SK-N-SH treated with all-trans-retinoic acid at 6 μM for 48 hours (cell line): Measurements from ENCODE around the gene IPO4.

Experiments
- ARNTL ChIP-seq: fragments of 450-650 bp; formaldehyde crosslinking; IDR thresholded peaks from 2 replicates; pipeline ENCODE4 v1.5.0; 2020; ENCODE audit warnings: low read depth, mild to moderate bottlenecking, moderate library complexity, borderline replicate concordance
- CSDC2 ChIP-seq: fragments of 250-450 bp; sonication (Bioruptor Pico); IDR thresholded peaks from 2 replicates; pipeline ENCODE4 v1.5.0; 2020; ENCODE audit warnings: mild to moderate bottlenecking, moderate library complexity
- PATZ1 ChIP-seq: fragments of 250-450 bp; sonication (Bioruptor Pico); IDR thresholded peaks from 2 replicates; pipeline ENCODE4 v1.8.0; 2020; ENCODE audit warnings: mild to moderate bottlenecking, moderate library complexity, borderline replicate concordance
- RARB ChIP-seq: fragments of 250-450 bp; sonication (Bioruptor Pico); IDR thresholded peaks from 2 replicates; pipeline ENCODE4 v1.8.0; 2021; ENCODE audit warnings: mild to moderate bottlenecking, moderate library complexity
- ZFP3 ChIP-seq: fragments of 250-450 bp; sonication (Bioruptor Pico); IDR thresholded peaks from 2 replicates; pipeline ENCODE4 v1.5.0; 2020; ENCODE audit warnings: mild to moderate bottlenecking, moderate library complexity
- ZFP30 ChIP-seq: fragments of 450-650 bp; formaldehyde crosslinking; IDR thresholded peaks from 2 replicates; pipeline ENCODE4 v1.5.0; 2022; ENCODE audit warnings: mild to moderate bottlenecking, moderate library complexity
- ZNF8 ChIP-seq: fragments of 450-650 bp; formaldehyde crosslinking; IDR thresholded peaks from 2 replicates; pipeline ENCODE4 v1.5.0; 2020; ENCODE audit warnings: mild to moderate bottlenecking, moderate library complexity

DNA sequence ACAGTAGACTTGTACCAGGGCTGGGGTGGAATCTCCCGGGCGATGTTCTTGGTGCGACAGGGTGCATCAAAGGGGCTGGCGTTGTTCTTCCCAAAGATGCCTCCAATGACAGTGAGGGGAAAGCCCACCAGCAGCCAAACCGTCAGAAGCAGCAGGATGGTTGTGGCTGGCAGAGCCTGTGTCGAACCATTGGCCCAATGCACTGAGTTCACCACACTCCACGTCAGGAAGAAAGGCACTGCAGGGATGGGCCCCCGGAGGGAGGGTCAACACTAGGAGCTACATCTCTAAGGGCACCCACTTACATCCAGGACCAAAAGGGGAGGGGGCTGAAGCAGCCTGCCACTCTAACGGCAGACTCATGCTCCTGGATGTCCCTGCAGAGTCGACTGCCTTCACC is 1.8 kb upstream of the IPO4 start:
- no peak for TF ChIP-seq ARNTL (CRISPR knock-in tag)
- TF ChIP-seq PATZ1: no peak
- TF ChIP-seq CSDC2 (CRISPR knock-in tag): no peak
- TF ChIP-seq ZFP3 (CRISPR knock-in tag): no peak
- no peak for TF ChIP-seq RARB (CRISPR knock-in tag)
- no peak for TF ChIP-seq ZFP30 (CRISPR knock-in tag)
- TF ChIP-seq ZNF8 (CRISPR knock-in tag): no peak
